Measurements from ENCODE around the gene DHRS9.
"Not testable (repeated sequence)": the region's sequence is repeated elsewhere in the genome, so short reads cannot be mapped to it uniquely, and the experiment has no call there.

The DHRS9 gene

DNA sequence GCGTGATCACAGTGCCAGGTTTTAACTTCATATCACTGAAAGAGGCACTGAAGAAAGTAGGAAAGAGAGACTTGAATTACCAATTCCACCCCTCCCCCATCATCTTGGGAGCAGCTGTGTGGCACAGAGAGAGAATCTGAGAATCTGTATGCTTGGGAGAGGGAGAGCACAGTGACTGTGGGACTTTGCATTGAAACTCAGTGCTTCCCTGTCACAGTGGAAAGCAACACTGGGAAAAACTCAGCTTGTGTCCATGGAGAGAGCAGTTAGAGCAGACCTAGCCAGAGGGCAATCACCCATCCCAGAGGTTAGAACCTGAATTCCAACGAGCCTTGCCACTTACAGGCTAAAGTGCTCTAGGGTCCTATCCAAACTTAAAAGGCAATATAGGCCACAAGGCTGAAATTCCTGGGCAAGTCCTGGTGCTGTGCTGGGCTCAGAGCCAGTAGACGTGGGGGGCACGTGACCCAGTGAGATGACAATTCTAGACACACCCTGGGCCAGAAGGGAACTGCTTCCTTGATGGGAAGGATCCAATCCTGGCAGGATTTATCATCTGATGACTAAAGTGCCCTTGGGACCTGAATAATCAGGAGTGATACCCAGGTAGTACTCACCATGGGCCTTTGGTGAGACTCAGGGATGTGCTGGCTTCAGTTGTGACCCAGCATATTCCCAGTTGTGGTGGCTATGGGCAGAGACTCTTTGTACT, 22.8 kb upstream of the DHRS9 start:
- no peak overlapping the region for H3K4me3 ChIP-seq (replicated peaks; ENCODE audit: low read depth, low read length)
- TF ChIP-seq, protein P1, sequence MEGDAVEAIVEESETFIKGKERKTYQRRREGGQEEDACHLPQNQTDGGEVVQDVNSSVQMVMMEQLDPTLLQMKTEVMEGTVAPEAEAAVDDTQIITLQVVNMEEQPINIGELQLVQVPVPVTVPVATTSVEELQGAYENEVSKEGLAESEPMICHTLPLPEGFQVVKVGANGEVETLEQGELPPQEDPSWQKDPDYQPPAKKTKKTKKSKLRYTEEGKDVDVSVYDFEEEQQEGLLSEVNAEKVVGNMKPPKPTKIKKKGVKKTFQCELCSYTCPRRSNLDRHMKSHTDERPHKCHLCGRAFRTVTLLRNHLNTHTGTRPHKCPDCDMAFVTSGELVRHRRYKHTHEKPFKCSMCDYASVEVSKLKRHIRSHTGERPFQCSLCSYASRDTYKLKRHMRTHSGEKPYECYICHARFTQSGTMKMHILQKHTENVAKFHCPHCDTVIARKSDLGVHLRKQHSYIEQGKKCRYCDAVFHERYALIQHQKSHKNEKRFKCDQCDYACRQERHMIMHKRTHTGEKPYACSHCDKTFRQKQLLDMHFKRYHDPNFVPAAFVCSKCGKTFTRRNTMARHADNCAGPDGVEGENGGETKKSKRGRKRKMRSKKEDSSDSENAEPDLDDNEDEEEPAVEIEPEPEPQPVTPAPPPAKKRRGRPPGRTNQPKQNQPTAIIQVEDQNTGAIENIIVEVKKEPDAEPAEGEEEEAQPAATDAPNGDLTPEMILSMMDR (IDR thresholded peaks at IDR 0.05; ENCODE audit: low read length, missing control alignments) = no peak
- no peak for DNase-seq (ENCODE audit: low read depth)

DNA sequence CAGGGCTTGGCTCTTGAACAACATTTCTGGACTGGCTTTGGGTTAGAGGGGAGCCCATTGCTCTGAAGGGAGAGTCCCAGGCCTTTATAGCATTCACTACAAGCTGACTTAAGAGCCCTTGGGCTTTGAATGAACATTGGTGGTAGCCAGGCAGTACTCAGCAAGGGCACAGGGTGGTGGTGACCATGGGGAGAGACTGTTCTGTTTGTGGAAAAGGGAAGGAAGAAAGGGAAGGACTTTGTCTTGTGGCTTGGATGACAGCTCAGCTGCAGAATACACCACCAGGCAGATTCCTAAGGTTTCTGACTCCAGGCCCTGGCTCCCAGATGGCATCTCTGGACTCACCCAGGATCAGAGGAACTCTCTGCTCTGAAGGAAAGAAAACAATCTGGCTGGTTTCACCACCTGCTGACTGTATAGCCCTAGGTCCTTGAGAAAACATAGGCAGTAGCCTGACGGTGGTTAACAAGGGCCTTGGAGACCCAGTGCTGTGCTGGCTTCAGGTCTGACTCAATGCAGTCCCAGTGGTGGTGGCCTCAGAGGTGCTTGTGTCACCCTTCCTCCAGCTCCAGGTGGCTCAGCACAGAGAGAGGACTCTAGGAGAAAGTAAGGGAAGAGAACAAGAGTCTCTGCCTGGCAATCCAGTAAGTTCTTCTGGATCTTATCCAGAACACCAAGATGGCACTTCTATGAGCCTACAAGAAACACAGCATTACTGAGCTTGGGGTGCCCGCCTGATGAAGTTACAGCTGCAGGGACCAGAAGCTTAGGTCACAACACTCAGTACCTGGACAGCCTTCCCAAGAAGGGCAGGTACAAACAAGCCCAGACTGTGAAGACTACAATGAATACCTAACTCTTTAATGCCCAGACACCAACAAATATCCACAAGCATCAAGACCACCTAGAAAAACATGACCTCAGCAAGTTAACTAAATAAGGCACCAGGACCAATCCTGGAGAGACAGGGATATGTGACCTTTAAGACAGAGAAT, 21.8 kb upstream of the DHRS9 start:
- no peak overlapping the region for H3K4me3 ChIP-seq (replicated peaks; ENCODE audit: low read depth, low read length)
- no peak for DNase-seq (ENCODE audit: low read depth)
- TF ChIP-seq, protein P1 (IDR thresholded peaks at IDR 0.05; ENCODE audit: low read length, missing control alignments) = no peak

DNA sequence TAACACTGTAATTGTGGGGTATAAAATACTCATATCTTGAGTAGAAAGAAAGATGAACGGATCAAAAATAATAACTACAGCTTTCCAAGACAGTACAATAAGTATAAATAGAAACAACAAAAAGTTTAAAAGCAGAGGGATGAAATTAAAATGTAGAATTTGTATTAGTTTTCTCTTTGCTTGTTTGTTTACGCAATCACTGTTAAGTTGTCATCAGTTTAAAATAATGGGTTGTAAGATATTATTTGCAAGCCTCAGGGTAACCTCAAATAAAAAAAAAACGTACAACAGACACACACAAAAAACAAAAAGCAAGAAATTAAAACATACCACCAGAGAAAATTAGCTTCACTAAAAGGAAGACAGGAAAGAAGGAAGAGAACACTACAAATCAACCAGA, 20.2 kb upstream of the DHRS9 start:
- H3K4me3 ChIP-seq (replicated peaks; ENCODE audit: low read depth, low read length) = no peak overlapping the region
- DNase-seq (ENCODE audit: low read depth) = no peak
- TF ChIP-seq, protein P1 (IDR thresholded peaks at IDR 0.05; ENCODE audit: low read length, missing control alignments) = no peak

DNA sequence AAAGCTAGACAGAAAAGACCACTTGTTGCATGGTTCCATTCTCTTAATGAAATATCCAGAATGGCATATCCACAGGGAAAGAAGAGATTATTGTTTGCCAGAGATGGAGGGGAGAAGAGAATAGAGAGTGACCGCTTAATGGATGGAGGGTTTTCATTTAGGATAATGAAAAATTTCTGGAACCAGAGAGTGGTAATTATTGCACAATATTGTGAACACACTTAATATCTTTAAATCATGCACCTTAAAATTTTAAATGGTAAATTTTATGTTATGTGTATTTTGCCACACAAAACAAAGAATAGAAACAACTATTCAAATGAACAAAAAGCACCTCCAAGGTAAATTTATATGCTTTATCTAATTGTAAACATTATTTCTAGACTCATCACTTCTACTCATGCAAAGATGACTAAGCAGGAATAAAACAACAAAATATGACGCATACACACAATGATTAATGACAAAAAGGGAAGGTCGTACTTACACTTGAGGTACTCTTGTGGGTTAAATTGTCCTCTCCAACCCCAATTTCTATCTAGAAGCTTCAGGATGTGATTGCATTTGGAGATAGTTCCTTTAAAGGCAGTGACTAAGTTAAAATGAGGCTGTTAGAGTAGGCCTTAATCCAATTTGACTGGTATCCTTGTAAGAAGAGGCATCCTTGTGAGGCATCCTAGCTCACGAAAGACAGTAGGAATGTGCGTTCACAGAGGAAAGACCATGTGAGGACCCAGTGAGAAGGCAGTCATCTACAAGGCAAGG, 18.7 kb upstream of the DHRS9 start:
- DNase-seq (ENCODE audit: low read depth) = peak; percentile 56

DNA sequence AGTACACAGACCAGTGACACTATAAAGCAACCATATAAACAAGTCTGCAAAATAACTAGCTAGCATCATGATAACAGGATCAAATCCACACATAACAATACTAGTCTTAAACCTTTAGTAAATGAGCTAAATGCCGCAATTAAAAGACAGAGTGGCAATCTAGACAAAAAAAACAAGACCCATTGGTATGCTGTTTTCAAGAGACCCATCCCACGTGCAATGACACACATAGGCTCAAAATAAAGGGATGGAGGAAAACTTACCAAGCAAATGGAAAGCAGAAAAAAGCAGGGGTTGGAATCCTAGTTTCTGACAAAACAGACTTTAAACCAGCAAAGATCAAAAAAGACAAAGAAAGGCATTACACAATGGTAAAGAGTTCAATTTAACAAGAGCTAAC, 14.8 kb upstream of the DHRS9 start:
- not testable (repeated sequence) for H3K4me3 ChIP-seq (replicated peaks; ENCODE audit: low read depth, low read length); DNase-seq (ENCODE audit: low read depth)

More for the DNA sequence above, 18.7 kb upstream of the DHRS9 start:
- TF ChIP-seq, protein P1 (IDR thresholded peaks at IDR 0.05; ENCODE audit: low read length, missing control alignments) = no peak
- H3K4me3 ChIP-seq (replicated peaks; ENCODE audit: low read depth, low read length) = no peak overlapping the region

DNA sequence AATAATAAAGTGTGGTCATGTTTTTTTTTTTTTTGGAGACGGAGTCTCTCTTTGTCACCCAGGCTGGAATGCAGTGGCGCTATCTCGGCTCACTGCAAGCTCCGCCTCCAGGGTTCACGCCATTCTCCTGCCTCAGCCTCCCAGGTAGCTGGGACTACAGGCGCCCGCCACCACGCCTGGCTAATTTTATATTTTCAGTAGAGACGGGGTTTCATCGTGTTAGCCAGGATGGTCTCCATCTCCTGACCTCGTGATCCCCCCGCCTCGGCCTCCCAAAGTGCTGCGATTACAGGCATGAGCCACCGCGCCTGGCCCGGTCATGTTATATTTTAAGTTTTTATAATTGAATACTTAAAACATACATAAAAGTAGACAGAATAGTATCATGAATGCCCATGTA, 5.2 kb upstream of the DHRS9 start:
- not testable (repeated sequence) for DNase-seq (ENCODE audit: low read depth); H3K4me3 ChIP-seq (replicated peaks; ENCODE audit: low read depth, low read length)

DNA sequence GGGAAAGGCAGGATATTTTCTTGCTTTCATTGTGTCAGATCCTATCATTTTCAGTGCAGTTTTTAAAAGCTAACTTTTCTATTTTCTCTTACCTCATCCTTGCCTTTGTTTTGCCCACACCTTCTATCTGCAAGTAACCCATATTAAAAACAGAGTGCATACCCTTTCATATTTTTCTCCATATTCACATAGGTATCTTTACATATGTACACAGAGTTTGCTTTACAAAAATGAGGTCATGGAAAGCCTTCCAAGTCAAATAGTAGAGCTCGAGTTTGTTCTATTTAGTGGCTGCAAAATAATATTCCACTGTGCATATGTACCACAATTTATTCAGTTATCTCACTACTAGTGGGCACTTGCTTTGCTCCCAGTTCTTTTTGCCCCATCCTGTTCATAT, 3.9 kb upstream of the DHRS9 start:
- DNase-seq (ENCODE audit: low read depth) = no peak
- H3K4me3 ChIP-seq (replicated peaks; ENCODE audit: low read depth, low read length) = no peak overlapping the region
- TF ChIP-seq, protein P1 (IDR thresholded peaks at IDR 0.05; ENCODE audit: low read length, missing control alignments) = no peak

All from fibroblast of pulmonary artery (primary cell).